Transverse colon (tissue), 4 donors: ENCODE measurements around the gene TOMM20.
"Not testable (repeated sequence)": the region's sequence is repeated elsewhere in the genome, so short reads cannot be mapped to it uniquely, and the experiment has no call there.

ENCODE experiments used
- EP300 ChIP-seq: sonication (generic); formaldehyde crosslinking; IDR thresholded peaks from one replicate; pipeline ENCODE4 v1.6.1; 2017; ENCODE audit warnings: antibody characterized with exemption, low read depth
- POLR2A ChIP-seq: fragments of 450-650 bp; IDR thresholded peaks from one replicate; pipeline ENCODE4 v1.6.1; 2016; ENCODE audit warnings: antibody characterized with exemption, mild to moderate bottlenecking, moderate library complexity
- POLR2AphosphoS5 ChIP-seq, 3 donors: sonication (generic); formaldehyde crosslinking; IDR thresholded peaks; one replicate each; pipeline ENCODE4 v1.6.1; 2016; ENCODE audit warnings: antibody characterized with exemption in 3 of 3
- TF ChIP-seq, protein P1 (sequence below), 5 experiments: fragments of 200-600 bp in 3 of 5; fragments of 450-650 bp in 2 of 5; sonication (generic) in 3 of 5; IDR thresholded peaks; 1 replicate in 2 of 5; 2 replicates in 3 of 5; pipeline ENCODE4 v1.5.1; 2016 to 2017; ENCODE audit warnings: antibody characterized with exemption in 5 of 5, inconsistent platforms in 3 of 5, mild to moderate bottlenecking in 2 of 5, moderate library complexity in 1 of 5

- TF ChIP-seq, protein P1, sequence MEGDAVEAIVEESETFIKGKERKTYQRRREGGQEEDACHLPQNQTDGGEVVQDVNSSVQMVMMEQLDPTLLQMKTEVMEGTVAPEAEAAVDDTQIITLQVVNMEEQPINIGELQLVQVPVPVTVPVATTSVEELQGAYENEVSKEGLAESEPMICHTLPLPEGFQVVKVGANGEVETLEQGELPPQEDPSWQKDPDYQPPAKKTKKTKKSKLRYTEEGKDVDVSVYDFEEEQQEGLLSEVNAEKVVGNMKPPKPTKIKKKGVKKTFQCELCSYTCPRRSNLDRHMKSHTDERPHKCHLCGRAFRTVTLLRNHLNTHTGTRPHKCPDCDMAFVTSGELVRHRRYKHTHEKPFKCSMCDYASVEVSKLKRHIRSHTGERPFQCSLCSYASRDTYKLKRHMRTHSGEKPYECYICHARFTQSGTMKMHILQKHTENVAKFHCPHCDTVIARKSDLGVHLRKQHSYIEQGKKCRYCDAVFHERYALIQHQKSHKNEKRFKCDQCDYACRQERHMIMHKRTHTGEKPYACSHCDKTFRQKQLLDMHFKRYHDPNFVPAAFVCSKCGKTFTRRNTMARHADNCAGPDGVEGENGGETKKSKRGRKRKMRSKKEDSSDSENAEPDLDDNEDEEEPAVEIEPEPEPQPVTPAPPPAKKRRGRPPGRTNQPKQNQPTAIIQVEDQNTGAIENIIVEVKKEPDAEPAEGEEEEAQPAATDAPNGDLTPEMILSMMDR (IDR thresholded peaks at IDR 0.05): not testable (repeated sequence)
- TF ChIP-seq POLR2A; POLR2AphosphoS5 (IDR thresholded peaks at IDR 0.05); EP300: not testable (repeated sequence)
These were observed 30.6 kb upstream of the TOMM20 start for GRCh38 chr1:235159284-235159683.
